RWPE2 (cell line): ENCODE results near the gene TTC9.

Experiments
- ATAC-seq: fragments of 200-7000 bp; cut with Tn5 transposase; 3 replicates; pipeline ENCODE4 v1.9.1; 2021; ENCODE audit warnings: low read depth
- DNase-seq: peaks from one replicate; pipeline ENCODE4 v3.0.0-alpha.2; 2020; ENCODE audit warnings: low spot score
- H3K27ac ChIP-seq: fragments of 450-650 bp; 2 replicates; pipeline ENCODE4 v1.5.1; 2017; ENCODE audit warnings: mild to moderate bottlenecking; ENCODE audit not compliant: poor library complexity, severe bottlenecking
- H3K27me3 ChIP-seq: fragments of 250-450 bp; sonication (Bioruptor Pico); 2 replicates; pipeline ENCODE4 v1.5.1; 2021; ENCODE audit warnings: mild to moderate bottlenecking, moderate library complexity; ENCODE audit not compliant: insufficient read depth, poor library complexity, severe bottlenecking
- H3K36me3 ChIP-seq: fragments of 250-450 bp; sonication (Bioruptor Pico); 2 replicates; pipeline ENCODE4 v1.5.1; 2020; ENCODE audit warnings: low read depth, mild to moderate bottlenecking, moderate library complexity
- H3K4me1 ChIP-seq: fragments of 250-450 bp; sonication (Bioruptor Pico); 2 replicates; pipeline ENCODE4 v1.5.1; 2021; ENCODE audit warnings: mild to moderate bottlenecking, moderate library complexity; ENCODE audit not compliant: insufficient read depth, poor library complexity, severe bottlenecking
- H3K4me3 ChIP-seq: fragments of 250-450 bp; sonication (Bioruptor Pico); 2 replicates; pipeline ENCODE4 v1.5.1; 2021; ENCODE audit warnings: mild to moderate bottlenecking, moderate library complexity; ENCODE audit not compliant: severe bottlenecking
- H3K9me3 ChIP-seq: fragments of 250-450 bp; sonication (Bioruptor Pico); 2 replicates; pipeline ENCODE4 v1.5.1; 2021; ENCODE audit warnings: mild to moderate bottlenecking, moderate library complexity; ENCODE audit not compliant: severe bottlenecking
- CTCF ChIP-seq: fragments of 450-650 bp; IDR thresholded peaks from one replicate; pipeline ENCODE4 v1.5.1; 2017; ENCODE audit warnings: mild to moderate bottlenecking, moderate library complexity; ENCODE audit not compliant: poor library complexity, severe bottlenecking

TTC9 gene

GRCh38 chr14:70671652-70672644 lies 30.2 kb downstream of the TTC9 start:
- TF ChIP-seq CTCF = no peak

DNA sequence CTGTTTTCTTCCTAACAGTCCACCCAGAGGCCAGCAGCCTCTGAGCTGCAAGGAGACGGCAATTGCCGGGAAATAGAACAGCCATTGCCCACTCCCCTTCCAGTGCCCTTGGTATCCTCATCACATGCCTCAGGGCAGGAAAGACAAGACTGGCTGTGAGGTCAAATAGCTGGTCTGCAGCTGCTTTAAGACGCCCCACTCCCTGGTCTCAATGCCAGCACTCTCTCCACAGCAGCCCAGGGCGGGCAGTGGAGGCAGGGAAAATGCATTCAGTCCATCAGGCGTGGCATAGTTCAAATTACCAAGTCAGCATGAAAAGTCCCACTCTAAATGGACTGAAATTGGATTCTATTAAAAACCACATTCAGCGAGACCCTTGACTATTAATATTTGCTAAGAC lies 35.6 kb downstream of the TTC9 start:
- no peak overlapping the region for H3K27ac ChIP-seq
- H3K9me3 ChIP-seq = no peaks in the 10 kb centered on the region
- no peak overlapping the region for H3K4me3 ChIP-seq
- no peaks in the 10 kb centered on the region for H3K4me1 ChIP-seq
- ATAC-seq = no peak
- H3K27me3 ChIP-seq = no peaks in the 10 kb centered on the region
- H3K36me3 ChIP-seq = no peaks in the 10 kb centered on the region
- DNase-seq = no peak
- TF ChIP-seq CTCF = no peak

More at GRCh38 chr14:70671652-70672644, 30.2 kb downstream of the TTC9 start:
- no peaks in the 10 kb centered on the region for H3K4me1 ChIP-seq
- no peaks in the 10 kb centered on the region for H3K27me3 ChIP-seq
- H3K27ac ChIP-seq = no peak overlapping the region
- H3K36me3 ChIP-seq = no peaks in the 10 kb centered on the region
- no peak for DNase-seq
- no peak for ATAC-seq
- no peaks in the 10 kb centered on the region for H3K9me3 ChIP-seq
- no peak overlapping the region for H3K4me3 ChIP-seq

- Histone ChIP-seq H3K4me1 (no peaks in the 10 kb centered on the region), H3K27ac (no peak overlapping the region)
- no peak for TF ChIP-seq CTCF
These were observed 39.0 kb downstream of the TTC9 start for GRCh38 chr14:70680748-70681147.

GRCh38 chr14:70683983-70684382 lies 42.3 kb downstream of the TTC9 start:
- H3K36me3 ChIP-seq = no peaks in the 10 kb centered on the region
- no peaks in the 10 kb centered on the region for H3K9me3 ChIP-seq
- TF ChIP-seq CTCF = no peak
- no peaks in the 10 kb centered on the region for H3K4me1 ChIP-seq
- no peak for ATAC-seq
- no peak overlapping the region for H3K27ac ChIP-seq
- no peak overlapping the region for H3K4me3 ChIP-seq
- no peak for DNase-seq
- no peaks in the 10 kb centered on the region for H3K27me3 ChIP-seq

More at GRCh38 chr14:70680748-70681147, 39.0 kb downstream of the TTC9 start:
- no peaks in the 10 kb centered on the region for H3K27me3 ChIP-seq
- no peaks in the 10 kb centered on the region for H3K36me3 ChIP-seq
- DNase-seq (no peak), ATAC-seq (no peak)
- no peaks in the 10 kb centered on the region for H3K9me3 ChIP-seq
- no peak overlapping the region for H3K4me3 ChIP-seq
